ENCODE results near the gene ZNF205. TPM values are rescaled to one million over a fixed set of nuclear protein-coding genes. Genes with fewer than 3 reads are reported as not detected.
A peak's percentile ranks its signal among the peaks of the same experiment; 100 is the strongest.

Gene ZNF205
- total RNA-seq, 4 donors from 2014 or later: 10.6 to 25.0 (median 17.1) TPM

GRCh38 chr16:3150346-3151218 is 38.2 kb downstream of the ZNF205 start:
- under 1% methylated on average over 44 of the region's 62 CpGs for WGBS
- no peak for TF ChIP-seq EP300 (IDR thresholded peaks at IDR 0.05)
- peak in 1 of 3 experiments; percentile 30 for TF ChIP-seq CTCF (IDR thresholded peaks at IDR 0.05)
- peak in 1 of 2 donors; percentile 90 for TF ChIP-seq POLR2AphosphoS5 (IDR thresholded peaks at IDR 0.05)
- H3K4me1 ChIP-seq: peaks cover 17 to 36% (median 35%) of the 10 kb centered on the region in 4 donors
- H3K9me3 ChIP-seq: no peaks in the 10 kb centered on the region
- no peaks in the 10 kb centered on the region for H3K36me3 ChIP-seq
- H3K27me3 ChIP-seq: no peaks in the 10 kb centered on the region
- peak overlapping the region; percentile 87 to 91 (median 89) for H3K27ac ChIP-seq (replicated peaks in 1 of 4)
- intact Hi-C loops (cut with DNase I): no loop called here
- peak overlapping the region; percentile 65 to 74 (median 72) for H3K4me3 ChIP-seq
- DNase-seq (ENCODE audit: extremely low spot score): peak; percentile 99

DNA sequence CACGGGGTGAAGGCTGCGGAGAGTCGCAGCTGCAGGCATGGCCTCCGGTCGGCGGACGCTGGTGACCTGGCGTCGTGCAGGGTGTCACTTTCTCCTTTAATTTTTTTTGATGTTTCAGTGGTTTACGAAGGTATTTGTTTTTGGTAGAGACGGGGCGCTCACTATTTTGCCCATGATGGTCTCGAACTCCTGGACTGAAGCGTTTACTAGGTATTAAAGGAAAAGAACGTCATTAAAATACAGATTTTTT is 39.6 kb downstream of the ZNF205 start:
- intact Hi-C loops (cut with DNase I): no loop called here
- Histone ChIP-seq H3K4me1 (peaks cover 17 to 38% (median 36%) of the 10 kb centered on the region in 4 donors), H3K9me3 (no peaks in the 10 kb centered on the region), H3K4me3 (peak overlapping the region; percentile 65 to 74 (median 72)), H3K27ac (replicated peaks in 1 of 4) (peak overlapping the region; percentile 60 to 79 (median 77)), H3K36me3 (no peaks in the 10 kb centered on the region), H3K27me3 (no peaks in the 10 kb centered on the region)
- TF ChIP-seq CTCF (IDR thresholded peaks at IDR 0.05) (no peak), EP300 (IDR thresholded peaks at IDR 0.05) (no peak), POLR2AphosphoS5 (IDR thresholded peaks at IDR 0.05) (no peak)
- 2% methylated on average over 15 of the region's 15 CpGs for WGBS
- no peak for DNase-seq (ENCODE audit: extremely low spot score)

DNA sequence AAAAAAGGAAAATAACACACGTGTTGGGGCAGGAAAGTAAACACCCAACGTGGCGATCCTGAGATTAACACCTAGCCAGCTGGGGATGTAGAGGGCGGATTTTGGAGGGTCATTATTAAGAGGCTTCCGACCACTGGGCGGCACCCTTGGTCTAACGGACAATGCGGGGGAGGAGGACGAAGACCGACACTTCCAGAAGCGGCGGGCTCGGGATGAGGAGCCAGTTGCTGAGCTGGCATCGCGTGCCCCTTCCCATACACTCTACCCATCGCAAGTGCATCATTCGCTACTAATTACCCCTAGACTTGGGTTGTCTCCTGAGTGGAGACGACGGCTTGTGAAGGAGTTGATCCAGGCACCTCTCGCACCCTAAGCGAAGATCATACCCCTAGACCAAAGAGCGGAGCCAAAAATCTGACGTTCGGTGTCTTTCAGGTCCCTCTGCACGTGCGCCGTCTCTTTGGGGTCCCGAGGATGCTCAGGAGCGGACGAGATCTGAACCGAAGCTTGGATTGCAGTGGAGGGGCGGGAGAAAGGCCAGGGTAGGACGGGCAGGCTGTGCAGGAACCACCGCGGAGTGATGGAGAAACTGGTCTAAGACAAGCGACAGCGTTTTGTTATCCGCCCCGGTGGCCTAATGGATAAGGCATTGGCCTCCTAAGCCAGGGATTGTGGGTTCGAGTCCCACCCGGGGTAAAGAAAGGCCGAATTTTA is 40.0 kb downstream of the ZNF205 start:
- H3K4me1 ChIP-seq: peaks cover 20 to 43% (median 38%) of the 10 kb centered on the region in 4 donors
- peak overlapping the region; percentile 60 to 79 (median 77) for H3K27ac ChIP-seq (replicated peaks in 1 of 4)
- intact Hi-C loops (cut with DNase I): no loop called here
- peak overlapping the region; percentile 65 to 74 (median 72) for H3K4me3 ChIP-seq
- no peaks in the 10 kb centered on the region for H3K36me3 ChIP-seq
- no peaks in the 10 kb centered on the region for H3K27me3 ChIP-seq
- DNase-seq (ENCODE audit: extremely low spot score): peak; percentile 98
- peak; percentile 36 to 55 (median 38) for TF ChIP-seq CTCF (IDR thresholded peaks at IDR 0.05)
- peak in 1 of 2 donors; percentile 40 for TF ChIP-seq POLR2AphosphoS5 (IDR thresholded peaks at IDR 0.05)
- no peak for TF ChIP-seq POLR2A (IDR thresholded peaks at IDR 0.05; ENCODE audit: low read depth)
- 1% methylated on average over 39 of the region's 42 CpGs for WGBS
- H3K9me3 ChIP-seq: no peaks in the 10 kb centered on the region

- peaks cover 24 to 49% (median 44%) of the 10 kb centered on the region in 4 donors for H3K4me1 ChIP-seq
- DNase-seq (ENCODE audit: extremely low spot score): no peak
- no peaks in the 10 kb centered on the region for H3K9me3 ChIP-seq
- H3K27me3 ChIP-seq: no peaks in the 10 kb centered on the region
- 11% methylated on average over 8 of the region's 8 CpGs for WGBS
- intact Hi-C loops (cut with DNase I): no loop called here
- no peaks in the 10 kb centered on the region for H3K36me3 ChIP-seq
- peak overlapping the region in 3 of 4 donors; percentile 65 to 74 (median 70) for H3K4me3 ChIP-seq
- peak overlapping the region; percentile 60 to 79 (median 77) for H3K27ac ChIP-seq (replicated peaks in 1 of 4)
- TF ChIP-seq POLR2AphosphoS5 (IDR thresholded peaks at IDR 0.05) (no peak), POLR2A (IDR thresholded peaks at IDR 0.05; ENCODE audit: low read depth) (no peak), EP300 (IDR thresholded peaks at IDR 0.05) (no peak), CTCF (IDR thresholded peaks at IDR 0.05) (no peak)
Observed at GRCh38 chr16:3152991-3153368, 40.6 kb downstream of the ZNF205 start.
